Caco-2 (cell line): ENCODE data around the gene PDHA2. TPM values are rescaled to one million over a fixed set of nuclear protein-coding genes. Genes with fewer than 3 reads are reported as not detected.

Experiments used
- BruUV-seq: library from RNA; stranded (reverse); fragments of 400-500 nt; replicated peaks from 2 replicates; lab custom pipeline; 2021; lab: Mats Ljungman, UMichigan
- CTCF ChIA-PET: fragments of 300-600 bp; sonication (Branson Sonifier 250); formaldehyde crosslinking; loops from one replicate; lab custom pipeline; 2022; ENCODE audit warnings: antibody characterized with exemption; lab: Charles Lee
- POLR2A ChIA-PET: fragments of 300-600 bp; sonication (Branson Sonifier 250); formaldehyde crosslinking; loops from one replicate; lab custom pipeline; 2022; ENCODE audit warnings: antibody characterized with exemption; lab: Charles Lee
- DNase-seq, 2 experiments: peaks; one replicate each; pipeline versions ENCODE4 v3.0.0 to v3.0.0-alpha.2; 2020 to 2022
- H3K27me3 ChIP-seq: replicated peaks from 2 replicates; pipeline ENCODE4 v1.6.0; 2011; ENCODE audit warnings: low read length; ENCODE audit not compliant: control insufficient read depth, insufficient read depth
- H3K36me3 ChIP-seq: 2 replicates; pipeline ENCODE4 v1.5.1; 2011; ENCODE audit warnings: low read length; ENCODE audit not compliant: control insufficient read depth, insufficient read depth
- H3K4me1 ChIP-seq: fragments of 250-450 bp; sonication (Bioruptor Pico); 2 replicates; pipeline ENCODE4 v1.5.1; 2020; ENCODE audit warnings: mild to moderate bottlenecking
- H3K4me3 ChIP-seq: 2 replicates; pipeline ENCODE4 v1.5.1; 2011; ENCODE audit warnings: low read depth, mild to moderate bottlenecking, control low read depth, low read length
- H3K9me3 ChIP-seq: fragments of 250-450 bp; sonication (Bioruptor Pico); 2 replicates; pipeline ENCODE4 v1.5.1; 2020; ENCODE audit warnings: mild to moderate bottlenecking, moderate library complexity
- H3K27ac Mint-ChIP-seq: one replicate; pipeline ENCODE4 v1.8.0; 2022; ENCODE audit warnings: mixed read lengths; ENCODE audit not compliant: unreplicated experiment
- H3K27me3 Mint-ChIP-seq: one replicate; pipeline ENCODE4 v1.8.0; 2022; ENCODE audit warnings: mixed read lengths; ENCODE audit not compliant: insufficient read depth, unreplicated experiment
- H3K36me3 Mint-ChIP-seq: one replicate; pipeline ENCODE4 v1.8.0; 2022; ENCODE audit warnings: mild to moderate bottlenecking, mixed read lengths; ENCODE audit not compliant: insufficient read depth, unreplicated experiment
- H3K4me1 Mint-ChIP-seq: one replicate; pipeline ENCODE4 v1.8.0; 2022; ENCODE audit warnings: low read depth, mixed read lengths; ENCODE audit not compliant: unreplicated experiment
- H3K4me3 Mint-ChIP-seq: one replicate; pipeline ENCODE4 v1.8.0; 2022; ENCODE audit warnings: mild to moderate bottlenecking, moderate library complexity, mixed read lengths; ENCODE audit not compliant: unreplicated experiment
- H3K9me3 Mint-ChIP-seq: one replicate; pipeline ENCODE4 v1.8.0; 2022; ENCODE audit warnings: mixed read lengths; ENCODE audit not compliant: unreplicated experiment
- intact Hi-C: fragments of 100-400 bp; cut with micrococcal nuclease; formaldehyde crosslinking; loops from one replicate; pipeline ENCODE4 v1.10.0; 2022; ENCODE audit not compliant: unreplicated experiment
- total RNA-seq: library from RNA; stranded (reverse); gene quantifications from 2 replicates; pipeline ENCODE4 v1.2.3, GENCODE V29; 2022
- TF ChIP-seq, protein P1 (sequence below), 2 experiments: fragments of 200-600 bp in 1 of 2; IDR thresholded peaks; 1 replicate in 1 of 2; 2 replicates in 1 of 2; pipeline versions ENCODE4 v1.5.1 to v1.8.0; 2011 to 2022; ENCODE audit warnings: antibody characterized with exemption in 1 of 2, control low read depth in 1 of 2, inconsistent platforms in 1 of 2, low read depth in 1 of 2, low read length in 1 of 2, mild to moderate bottlenecking in 1 of 2, moderate library complexity in 1 of 2; ENCODE audit not compliant: insufficient read depth in 1 of 2, severe bottlenecking in 1 of 2, unreplicated experiment in 1 of 2

The PDHA2 gene
- total RNA-seq, 1 experiment from 2014 or later = not detected

DNA sequence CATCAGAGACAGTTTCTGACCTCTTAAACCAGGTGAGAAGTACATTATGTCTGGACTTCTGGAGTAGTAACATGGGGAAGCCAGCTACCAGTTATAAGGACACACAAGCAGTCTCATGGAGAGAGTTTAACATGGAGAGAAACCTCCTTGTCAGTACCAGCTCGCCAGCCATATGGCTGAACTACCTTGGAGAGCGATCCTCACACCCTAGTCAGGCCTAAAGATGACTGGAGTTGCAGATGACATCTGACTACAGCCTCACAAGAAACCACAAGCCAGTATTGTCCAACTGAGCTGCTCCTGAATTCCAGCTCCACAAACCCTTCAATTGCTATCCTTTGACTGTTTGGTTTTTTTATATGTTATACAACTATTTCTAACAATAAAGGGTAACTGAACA, 49.8 kb downstream of the PDHA2 start:
- Histone ChIP-seq H3K36me3 (no peaks in the 10 kb centered on the region), H3K4me1 (no peaks in the 10 kb centered on the region), H3K27me3 (no peaks in the 10 kb centered on the region), H3K9me3 (no peaks in the 10 kb centered on the region), H3K4me3 (no peak overlapping the region)
- ChIA-PET CTCF (no interaction called here), POLR2A (no interaction called here)
- no peaks in the 10 kb centered on the region for H3K27me3 Mint-ChIP-seq
- no peak overlapping the region for H3K27ac Mint-ChIP-seq
- TF ChIP-seq, protein P1, sequence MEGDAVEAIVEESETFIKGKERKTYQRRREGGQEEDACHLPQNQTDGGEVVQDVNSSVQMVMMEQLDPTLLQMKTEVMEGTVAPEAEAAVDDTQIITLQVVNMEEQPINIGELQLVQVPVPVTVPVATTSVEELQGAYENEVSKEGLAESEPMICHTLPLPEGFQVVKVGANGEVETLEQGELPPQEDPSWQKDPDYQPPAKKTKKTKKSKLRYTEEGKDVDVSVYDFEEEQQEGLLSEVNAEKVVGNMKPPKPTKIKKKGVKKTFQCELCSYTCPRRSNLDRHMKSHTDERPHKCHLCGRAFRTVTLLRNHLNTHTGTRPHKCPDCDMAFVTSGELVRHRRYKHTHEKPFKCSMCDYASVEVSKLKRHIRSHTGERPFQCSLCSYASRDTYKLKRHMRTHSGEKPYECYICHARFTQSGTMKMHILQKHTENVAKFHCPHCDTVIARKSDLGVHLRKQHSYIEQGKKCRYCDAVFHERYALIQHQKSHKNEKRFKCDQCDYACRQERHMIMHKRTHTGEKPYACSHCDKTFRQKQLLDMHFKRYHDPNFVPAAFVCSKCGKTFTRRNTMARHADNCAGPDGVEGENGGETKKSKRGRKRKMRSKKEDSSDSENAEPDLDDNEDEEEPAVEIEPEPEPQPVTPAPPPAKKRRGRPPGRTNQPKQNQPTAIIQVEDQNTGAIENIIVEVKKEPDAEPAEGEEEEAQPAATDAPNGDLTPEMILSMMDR (IDR thresholded peaks at IDR 0.05; ENCODE audit: insufficient read depth in 1 of 2, low read depth in 1 of 2, low read length in 1 of 2, severe bottlenecking in 1 of 2, unreplicated experiment in 1 of 2) = no peak
- intact Hi-C loops = no loop called here
- no peak overlapping the region for H3K4me3 Mint-ChIP-seq
- no peaks in the 10 kb centered on the region for H3K36me3 Mint-ChIP-seq
- no peaks in the 10 kb centered on the region for H3K9me3 Mint-ChIP-seq
- no peaks in the 10 kb centered on the region for H3K4me1 Mint-ChIP-seq
- peak in 1 of 2 experiments; percentile 2 for DNase-seq
- no TSS peak for BruUV-seq
